ENCODE results near the gene CEP63.

- TF ChIP-seq, protein P1, sequence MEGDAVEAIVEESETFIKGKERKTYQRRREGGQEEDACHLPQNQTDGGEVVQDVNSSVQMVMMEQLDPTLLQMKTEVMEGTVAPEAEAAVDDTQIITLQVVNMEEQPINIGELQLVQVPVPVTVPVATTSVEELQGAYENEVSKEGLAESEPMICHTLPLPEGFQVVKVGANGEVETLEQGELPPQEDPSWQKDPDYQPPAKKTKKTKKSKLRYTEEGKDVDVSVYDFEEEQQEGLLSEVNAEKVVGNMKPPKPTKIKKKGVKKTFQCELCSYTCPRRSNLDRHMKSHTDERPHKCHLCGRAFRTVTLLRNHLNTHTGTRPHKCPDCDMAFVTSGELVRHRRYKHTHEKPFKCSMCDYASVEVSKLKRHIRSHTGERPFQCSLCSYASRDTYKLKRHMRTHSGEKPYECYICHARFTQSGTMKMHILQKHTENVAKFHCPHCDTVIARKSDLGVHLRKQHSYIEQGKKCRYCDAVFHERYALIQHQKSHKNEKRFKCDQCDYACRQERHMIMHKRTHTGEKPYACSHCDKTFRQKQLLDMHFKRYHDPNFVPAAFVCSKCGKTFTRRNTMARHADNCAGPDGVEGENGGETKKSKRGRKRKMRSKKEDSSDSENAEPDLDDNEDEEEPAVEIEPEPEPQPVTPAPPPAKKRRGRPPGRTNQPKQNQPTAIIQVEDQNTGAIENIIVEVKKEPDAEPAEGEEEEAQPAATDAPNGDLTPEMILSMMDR (conservative IDR thresholded peaks at IDR 0.05; ENCODE audit: low read depth in 2 of 2) = no peak
- TF ChIP-seq, protein P2, sequence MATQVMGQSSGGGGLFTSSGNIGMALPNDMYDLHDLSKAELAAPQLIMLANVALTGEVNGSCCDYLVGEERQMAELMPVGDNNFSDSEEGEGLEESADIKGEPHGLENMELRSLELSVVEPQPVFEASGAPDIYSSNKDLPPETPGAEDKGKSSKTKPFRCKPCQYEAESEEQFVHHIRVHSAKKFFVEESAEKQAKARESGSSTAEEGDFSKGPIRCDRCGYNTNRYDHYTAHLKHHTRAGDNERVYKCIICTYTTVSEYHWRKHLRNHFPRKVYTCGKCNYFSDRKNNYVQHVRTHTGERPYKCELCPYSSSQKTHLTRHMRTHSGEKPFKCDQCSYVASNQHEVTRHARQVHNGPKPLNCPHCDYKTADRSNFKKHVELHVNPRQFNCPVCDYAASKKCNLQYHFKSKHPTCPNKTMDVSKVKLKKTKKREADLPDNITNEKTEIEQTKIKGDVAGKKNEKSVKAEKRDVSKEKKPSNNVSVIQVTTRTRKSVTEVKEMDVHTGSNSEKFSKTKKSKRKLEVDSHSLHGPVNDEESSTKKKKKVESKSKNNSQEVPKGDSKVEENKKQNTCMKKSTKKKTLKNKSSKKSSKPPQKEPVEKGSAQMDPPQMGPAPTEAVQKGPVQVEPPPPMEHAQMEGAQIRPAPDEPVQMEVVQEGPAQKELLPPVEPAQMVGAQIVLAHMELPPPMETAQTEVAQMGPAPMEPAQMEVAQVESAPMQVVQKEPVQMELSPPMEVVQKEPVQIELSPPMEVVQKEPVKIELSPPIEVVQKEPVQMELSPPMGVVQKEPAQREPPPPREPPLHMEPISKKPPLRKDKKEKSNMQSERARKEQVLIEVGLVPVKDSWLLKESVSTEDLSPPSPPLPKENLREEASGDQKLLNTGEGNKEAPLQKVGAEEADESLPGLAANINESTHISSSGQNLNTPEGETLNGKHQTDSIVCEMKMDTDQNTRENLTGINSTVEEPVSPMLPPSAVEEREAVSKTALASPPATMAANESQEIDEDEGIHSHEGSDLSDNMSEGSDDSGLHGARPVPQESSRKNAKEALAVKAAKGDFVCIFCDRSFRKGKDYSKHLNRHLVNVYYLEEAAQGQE (IDR thresholded peaks at IDR 0.05; ENCODE audit: unreplicated experiment) = no peak
- no peak for TF ChIP-seq EZH2 (IDR thresholded peaks at IDR 0.05; ENCODE audit: low read depth, unreplicated experiment)
Measured at GRCh38 chr3:134511500-134511899, 25.6 kb downstream of the CEP63 start.
